Measurements from ENCODE around the gene PIN4. TPM values are rescaled to one million over a fixed set of nuclear protein-coding genes. Genes with fewer than 3 reads are reported as not detected.
A peak's percentile ranks its signal among the peaks of the same experiment; 100 is the strongest.

The PIN4 gene
- total RNA-seq, result 10 to 100 TPM; 11.3 to 20.0 (median 12.5) TPM

DNA sequence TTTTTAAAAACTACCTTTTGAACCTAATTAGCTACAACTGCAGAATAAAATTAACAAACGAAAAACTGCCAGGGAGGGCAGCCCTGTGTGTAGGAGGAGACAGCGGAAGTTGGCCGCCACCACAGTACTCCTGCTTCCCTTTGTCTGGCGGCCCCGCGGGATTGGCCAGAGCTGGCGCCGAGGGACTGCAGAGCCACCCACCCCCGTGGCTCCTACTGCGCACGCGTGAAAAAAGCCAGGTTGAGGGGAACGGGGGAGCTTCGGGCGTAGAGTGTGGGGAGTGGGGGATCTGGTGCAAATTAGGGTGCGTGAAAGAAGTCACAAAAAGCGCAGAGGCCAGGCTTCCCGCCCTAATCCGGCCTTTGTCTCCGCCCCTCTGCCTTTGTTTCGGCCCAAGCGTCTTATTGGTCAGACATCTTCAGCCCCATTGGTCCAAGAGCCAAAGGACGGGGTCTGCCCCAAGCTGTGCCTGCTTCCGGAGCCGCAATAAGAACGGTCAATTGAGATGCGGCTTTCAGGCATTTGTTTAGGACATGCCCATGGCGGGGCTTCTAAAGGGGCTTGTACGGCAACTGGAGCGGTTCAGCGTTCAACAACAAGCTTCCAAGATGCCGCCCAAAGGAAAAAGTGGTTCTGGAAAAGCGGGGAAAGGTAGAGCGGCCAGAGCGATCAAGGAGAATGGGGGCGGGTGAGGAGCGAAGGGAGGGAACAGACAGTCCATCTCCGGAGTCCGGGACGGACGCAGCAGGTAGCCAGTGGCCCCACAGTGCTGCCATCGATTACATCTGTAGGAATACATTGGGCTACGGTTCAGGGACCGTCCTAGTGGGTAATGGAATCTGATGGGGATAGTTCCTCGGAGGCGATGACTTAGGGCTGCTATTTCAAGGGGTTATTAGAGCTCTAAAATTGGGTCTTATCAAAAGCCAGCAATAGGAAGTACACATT lies at the start of gene PIN4:
TSS of gene PIN4 (plus strand) at position 580 of the 948 bp plus-strand sequence. CDS start at position 609, 29 bp downstream.
- intact Hi-C loops (cut with DNase I; ENCODE audit: low total_unique reads), result no loop called here
- Histone ChIP-seq H3K4me1 (no peaks in the 10 kb centered on the region), H3K36me3 (no peaks in the 10 kb centered on the region), H3K4me3 (peak within 1 kb of the TSS; percentile 59 to 71 (median 67)), H3K9me3 (no peaks in the 10 kb centered on the region), H3K27me3 (peaks cover 0 to 24% of the 10 kb centered on the region in 2 donors), H3K27ac (peak within 1 kb of the TSS; percentile 68 to 84)
- no peak for TF ChIP-seq POLR2A (IDR thresholded peaks at IDR 0.05)
- TF ChIP-seq, protein P1, sequence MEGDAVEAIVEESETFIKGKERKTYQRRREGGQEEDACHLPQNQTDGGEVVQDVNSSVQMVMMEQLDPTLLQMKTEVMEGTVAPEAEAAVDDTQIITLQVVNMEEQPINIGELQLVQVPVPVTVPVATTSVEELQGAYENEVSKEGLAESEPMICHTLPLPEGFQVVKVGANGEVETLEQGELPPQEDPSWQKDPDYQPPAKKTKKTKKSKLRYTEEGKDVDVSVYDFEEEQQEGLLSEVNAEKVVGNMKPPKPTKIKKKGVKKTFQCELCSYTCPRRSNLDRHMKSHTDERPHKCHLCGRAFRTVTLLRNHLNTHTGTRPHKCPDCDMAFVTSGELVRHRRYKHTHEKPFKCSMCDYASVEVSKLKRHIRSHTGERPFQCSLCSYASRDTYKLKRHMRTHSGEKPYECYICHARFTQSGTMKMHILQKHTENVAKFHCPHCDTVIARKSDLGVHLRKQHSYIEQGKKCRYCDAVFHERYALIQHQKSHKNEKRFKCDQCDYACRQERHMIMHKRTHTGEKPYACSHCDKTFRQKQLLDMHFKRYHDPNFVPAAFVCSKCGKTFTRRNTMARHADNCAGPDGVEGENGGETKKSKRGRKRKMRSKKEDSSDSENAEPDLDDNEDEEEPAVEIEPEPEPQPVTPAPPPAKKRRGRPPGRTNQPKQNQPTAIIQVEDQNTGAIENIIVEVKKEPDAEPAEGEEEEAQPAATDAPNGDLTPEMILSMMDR (IDR thresholded peaks at IDR 0.05), result no peak
- TF ChIP-seq POLR2AphosphoS5 (IDR thresholded peaks at IDR 0.05), result peak in 2 of 3 donors; percentile 5 to 63
- peak; percentile 79 to 92 for DNase-seq (ENCODE audit: low spot score in 2 of 2)

DNA sequence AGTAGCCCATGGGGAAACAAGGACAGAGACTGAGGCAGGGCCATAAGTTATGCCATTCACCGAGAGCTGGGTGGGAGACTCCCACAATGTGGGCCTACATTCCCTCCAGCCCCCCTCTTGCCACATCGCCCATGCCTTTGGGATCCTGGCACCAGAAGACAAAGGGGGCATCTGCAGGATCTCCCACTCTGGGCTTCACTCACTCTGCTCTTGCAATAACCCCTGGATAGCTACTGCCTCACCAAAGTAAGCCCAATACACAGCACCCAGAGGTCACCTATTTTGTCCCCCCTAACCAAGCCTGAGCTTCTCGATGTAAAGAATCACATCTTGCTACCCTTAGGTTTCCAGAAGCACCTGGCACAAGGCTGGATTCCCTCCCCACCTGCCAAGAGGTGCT lies 49.1 kb upstream of the PIN4 start:
- Histone ChIP-seq H3K36me3 (no peaks in the 10 kb centered on the region), H3K4me3 (peak overlapping the region in 2 of 3 donors; percentile 55 to 74), H3K9me3 (no peaks in the 10 kb centered on the region), H3K27ac (peak overlapping the region in 1 of 2 donors; percentile 88), H3K27me3 (peaks cover 0 to 78% of the 10 kb centered on the region in 2 donors), H3K4me1 (no peaks in the 10 kb centered on the region)
- DNase-seq (ENCODE audit: low spot score in 2 of 2), result no peak
- intact Hi-C loops (cut with DNase I; ENCODE audit: low total_unique reads), result no loop called here
- TF ChIP-seq POLR2A (IDR thresholded peaks at IDR 0.05), result no peak
- no peak for TF ChIP-seq POLR2AphosphoS5 (IDR thresholded peaks at IDR 0.05)
- TF ChIP-seq, protein P1 (IDR thresholded peaks at IDR 0.05), result no peak

DNA sequence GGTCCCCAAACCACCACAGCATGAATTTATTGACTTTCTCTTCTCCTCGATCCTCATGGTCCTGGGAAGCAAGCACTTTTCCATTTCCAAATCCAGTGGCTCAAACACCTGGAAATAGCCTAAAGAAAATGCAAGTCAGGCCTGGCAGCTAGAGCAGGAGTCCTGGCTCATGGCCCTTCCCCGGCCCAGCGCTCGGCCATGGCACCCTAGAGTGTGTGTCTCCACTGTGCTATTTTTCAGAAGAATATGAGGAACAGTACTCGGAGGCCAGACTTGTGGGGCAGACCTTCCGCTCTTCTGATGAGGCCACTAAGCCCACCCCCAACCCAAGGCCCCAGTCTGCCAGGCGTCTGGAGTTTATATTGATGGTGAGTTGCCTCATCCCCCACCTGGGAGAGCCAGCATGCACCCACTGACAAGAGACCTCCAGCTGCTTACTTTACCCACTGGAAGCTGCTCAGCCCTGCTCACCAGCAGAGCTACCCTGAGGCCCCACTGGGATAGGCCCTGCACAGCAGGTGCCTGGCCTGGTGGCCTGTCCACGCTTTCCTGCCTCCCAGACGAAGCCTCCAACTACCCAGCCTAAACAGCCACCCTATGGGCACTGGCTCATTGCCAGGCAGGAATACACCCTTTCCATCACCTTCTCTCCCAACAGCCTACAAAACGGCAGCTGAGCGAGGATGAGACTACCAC lies 47.6 kb upstream of the PIN4 start:
- TF ChIP-seq, protein P1 (IDR thresholded peaks at IDR 0.05), result no peak
- no peak for TF ChIP-seq POLR2AphosphoS5 (IDR thresholded peaks at IDR 0.05)
- no peak for TF ChIP-seq POLR2A (IDR thresholded peaks at IDR 0.05)
- no peaks in the 10 kb centered on the region for H3K4me1 ChIP-seq
- H3K4me3 ChIP-seq, result no peak overlapping the region
- peaks cover 0 to 72% of the 10 kb centered on the region in 2 donors for H3K27me3 ChIP-seq
- DNase-seq (ENCODE audit: low spot score in 2 of 2), result no peak
- intact Hi-C loops (cut with DNase I; ENCODE audit: low total_unique reads), result no loop called here
- H3K9me3 ChIP-seq, result no peaks in the 10 kb centered on the region
- H3K36me3 ChIP-seq, result no peaks in the 10 kb centered on the region
- no peak overlapping the region for H3K27ac ChIP-seq

DNA sequence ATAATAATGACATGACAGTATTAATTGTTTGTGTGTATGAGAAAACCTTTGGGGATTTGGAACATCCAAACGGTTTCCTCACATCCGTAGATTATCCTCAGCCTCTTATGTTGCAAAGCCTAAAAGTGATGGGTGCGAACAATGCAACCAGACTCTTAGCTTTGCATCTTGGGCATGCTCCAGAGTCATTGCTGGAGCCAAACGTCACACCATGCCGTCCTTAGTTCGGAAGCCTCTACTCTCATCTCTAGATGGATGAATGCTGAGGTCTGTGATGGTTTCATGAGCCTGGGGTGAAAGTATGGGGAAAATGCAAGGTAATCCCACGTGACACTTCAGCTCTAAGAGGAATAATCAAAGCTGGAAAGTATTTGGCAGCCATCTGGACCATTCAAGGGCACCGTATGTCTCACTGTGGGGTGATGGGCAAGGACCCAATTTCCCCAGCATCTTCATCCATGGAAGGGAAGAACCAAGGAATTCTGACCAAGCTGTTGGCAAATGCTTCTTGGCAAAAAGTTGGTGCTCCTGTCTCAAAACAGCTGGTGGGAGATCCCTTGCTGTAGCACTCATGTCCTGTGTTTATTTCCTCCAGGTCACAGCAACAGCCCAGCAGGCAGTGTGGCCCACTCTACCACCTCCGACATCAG lies 43.6 kb upstream of the PIN4 start:
- Histone ChIP-seq H3K36me3 (no peaks in the 10 kb centered on the region), H3K27ac (no peak overlapping the region), H3K4me1 (no peaks in the 10 kb centered on the region), H3K27me3 (peaks cover 0 to 50% of the 10 kb centered on the region in 2 donors), H3K4me3 (no peak overlapping the region), H3K9me3 (no peaks in the 10 kb centered on the region)
- no peak for DNase-seq (ENCODE audit: low spot score in 2 of 2)
- no peak for TF ChIP-seq POLR2AphosphoS5 (IDR thresholded peaks at IDR 0.05)
- intact Hi-C loops (cut with DNase I; ENCODE audit: low total_unique reads), result no loop called here

DNA sequence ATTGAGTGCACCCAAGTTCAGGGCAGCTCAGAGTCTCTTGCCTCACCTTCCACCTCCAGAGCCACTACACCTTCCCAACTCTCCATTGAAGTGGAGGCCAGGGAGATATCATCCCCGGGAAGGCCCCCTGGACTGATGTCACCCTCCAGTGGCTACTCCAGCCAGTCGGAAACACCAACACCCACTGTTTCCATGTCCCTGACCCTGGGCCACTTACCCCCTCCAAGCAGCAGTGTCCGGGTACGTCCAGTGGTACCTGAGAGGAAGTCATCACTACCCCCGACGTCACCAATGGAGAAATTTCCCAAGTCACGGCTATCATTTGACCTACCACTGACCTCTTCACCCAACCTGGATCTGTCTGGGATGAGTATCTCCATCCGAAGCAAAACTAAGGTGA lies 42.0 kb upstream of the PIN4 start:
- intact Hi-C loops (cut with DNase I; ENCODE audit: low total_unique reads), result no loop called here
- Histone ChIP-seq H3K27me3 (peaks cover 0 to 50% of the 10 kb centered on the region in 2 donors), H3K9me3 (no peaks in the 10 kb centered on the region), H3K27ac (no peak overlapping the region), H3K4me1 (no peaks in the 10 kb centered on the region), H3K36me3 (no peaks in the 10 kb centered on the region), H3K4me3 (no peak overlapping the region)
- DNase-seq (ENCODE audit: low spot score in 2 of 2), result no peak
- TF ChIP-seq, protein P1 (IDR thresholded peaks at IDR 0.05), result no peak
- TF ChIP-seq POLR2A (IDR thresholded peaks at IDR 0.05) (no peak), POLR2AphosphoS5 (IDR thresholded peaks at IDR 0.05) (no peak)
